ENCODE data around the gene ROCK2.

The ROCK2 gene

GRCh38 chr2:11196246-11196645 lies 148.2 kb downstream of the ROCK2 start:
- H3K9ac ChIP-seq (ENCODE audit: low read length): no peak overlapping the region
- no peak overlapping the region for H3K4me3 ChIP-seq (ENCODE audit: low read length)
- peaks cover 100% of the 10 kb centered on the region for H3K36me3 ChIP-seq (ENCODE audit: control insufficient read depth, insufficient read depth, low read length, severe bottlenecking)
- no peaks in the 10 kb centered on the region for H3K9me3 ChIP-seq (ENCODE audit: control insufficient read depth, low read length)
- H3K4me1 ChIP-seq (ENCODE audit: control insufficient read depth, insufficient read depth, low read length): peaks cover 16% of the 10 kb centered on the region
- no peaks in the 10 kb centered on the region for H3K27me3 ChIP-seq (replicated peaks; ENCODE audit: control insufficient read depth, insufficient read depth, low read length)
- no peak for DNase-seq (ENCODE audit: low read depth)

DNA sequence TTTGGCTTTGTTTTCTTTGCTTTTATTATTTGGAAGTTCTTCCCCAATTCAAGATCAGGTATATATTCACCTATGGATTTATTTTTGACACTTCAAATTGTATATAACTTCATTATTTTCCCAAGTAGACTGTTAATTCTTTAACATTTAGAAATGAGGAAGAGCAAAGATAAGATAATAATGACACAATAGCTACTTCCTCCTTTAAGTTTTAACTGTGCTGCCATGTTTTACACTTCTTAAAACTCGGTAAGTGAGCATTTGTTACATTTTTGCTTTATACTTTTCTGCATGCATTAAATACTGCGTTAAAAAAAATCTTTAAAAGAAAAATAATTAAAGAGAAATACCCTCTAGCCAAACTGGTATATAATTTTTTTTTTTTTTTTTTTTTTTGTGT lies 156.7 kb downstream of the ROCK2 start:
- H3K36me3 ChIP-seq (ENCODE audit: control insufficient read depth, insufficient read depth, low read length, severe bottlenecking): peaks cover 87% of the 10 kb centered on the region
- H3K9me3 ChIP-seq (ENCODE audit: control insufficient read depth, low read length): no peaks in the 10 kb centered on the region
- peaks cover 16% of the 10 kb centered on the region for H3K4me1 ChIP-seq (ENCODE audit: control insufficient read depth, insufficient read depth, low read length)
- no peak overlapping the region for H3K4me3 ChIP-seq (ENCODE audit: low read length)
- H3K9ac ChIP-seq (ENCODE audit: low read length): no peak overlapping the region
- no peaks in the 10 kb centered on the region for H3K27me3 ChIP-seq (replicated peaks; ENCODE audit: control insufficient read depth, insufficient read depth, low read length)
- DNase-seq (ENCODE audit: low read depth): no peak

GRCh38 chr2:11187083-11187619 lies 157.3 kb downstream of the ROCK2 start:
- Histone ChIP-seq H3K36me3 (ENCODE audit: control insufficient read depth, insufficient read depth, low read length, severe bottlenecking) (peaks cover 87% of the 10 kb centered on the region), H3K9ac (ENCODE audit: low read length) (no peak overlapping the region), H3K9me3 (ENCODE audit: control insufficient read depth, low read length) (no peaks in the 10 kb centered on the region), H3K4me3 (ENCODE audit: low read length) (no peak overlapping the region), H3K4me1 (ENCODE audit: control insufficient read depth, insufficient read depth, low read length) (peaks cover 11% of the 10 kb centered on the region), H3K27me3 (replicated peaks; ENCODE audit: control insufficient read depth, insufficient read depth, low read length) (no peaks in the 10 kb centered on the region)
- DNase-seq (ENCODE audit: low read depth): peak; percentile 57

DNA sequence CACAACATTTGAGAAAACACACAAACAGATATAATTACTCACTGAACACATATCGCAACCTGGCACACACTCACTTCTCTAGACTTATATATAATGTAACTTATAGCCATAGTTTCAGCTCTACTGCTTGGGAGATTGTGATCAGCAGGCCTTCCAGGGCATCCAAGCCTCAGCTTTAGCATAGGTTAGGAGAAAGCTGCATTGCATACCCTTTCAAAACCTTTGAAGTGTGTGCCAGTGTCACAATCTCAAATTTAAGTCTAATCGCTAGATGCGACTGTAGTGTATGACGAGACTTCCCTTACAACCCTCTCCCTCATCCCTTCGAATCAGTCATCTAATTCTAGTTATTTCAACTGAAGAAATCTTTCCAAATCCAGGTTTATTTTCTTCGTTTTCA lies 158.3 kb downstream of the ROCK2 start:
- Histone ChIP-seq H3K36me3 (ENCODE audit: control insufficient read depth, insufficient read depth, low read length, severe bottlenecking) (peaks cover 87% of the 10 kb centered on the region), H3K9ac (ENCODE audit: low read length) (no peak overlapping the region), H3K4me3 (ENCODE audit: low read length) (no peak overlapping the region), H3K27me3 (replicated peaks; ENCODE audit: control insufficient read depth, insufficient read depth, low read length) (no peaks in the 10 kb centered on the region), H3K4me1 (ENCODE audit: control insufficient read depth, insufficient read depth, low read length) (peaks cover 11% of the 10 kb centered on the region), H3K9me3 (ENCODE audit: control insufficient read depth, low read length) (no peaks in the 10 kb centered on the region)
- DNase-seq (ENCODE audit: low read depth): no peak

GRCh38 chr2:11182951-11183350 lies 161.5 kb downstream of the ROCK2 start:
- Histone ChIP-seq H3K9ac (ENCODE audit: low read length) (no peak overlapping the region), H3K27me3 (replicated peaks; ENCODE audit: control insufficient read depth, insufficient read depth, low read length) (no peaks in the 10 kb centered on the region), H3K36me3 (ENCODE audit: control insufficient read depth, insufficient read depth, low read length, severe bottlenecking) (peaks cover 90% of the 10 kb centered on the region), H3K4me1 (ENCODE audit: control insufficient read depth, insufficient read depth, low read length) (peaks cover 21% of the 10 kb centered on the region), H3K9me3 (ENCODE audit: control insufficient read depth, low read length) (no peaks in the 10 kb centered on the region), H3K4me3 (ENCODE audit: low read length) (no peak overlapping the region)
- DNase-seq (ENCODE audit: low read depth): no peak

- Histone ChIP-seq H3K36me3 (ENCODE audit: control insufficient read depth, insufficient read depth, low read length, severe bottlenecking) (peaks cover 77% of the 10 kb centered on the region), H3K9ac (ENCODE audit: low read length) (no peak overlapping the region), H3K27me3 (replicated peaks; ENCODE audit: control insufficient read depth, insufficient read depth, low read length) (no peaks in the 10 kb centered on the region), H3K4me3 (ENCODE audit: low read length) (no peak overlapping the region), H3K9me3 (ENCODE audit: control insufficient read depth, low read length) (no peaks in the 10 kb centered on the region), H3K4me1 (ENCODE audit: control insufficient read depth, insufficient read depth, low read length) (peaks cover 14% of the 10 kb centered on the region)
- DNase-seq (ENCODE audit: low read depth): no peak
These were observed 163.8 kb downstream of the ROCK2 start for GRCh38 chr2:11180653-11181052.

DNA sequence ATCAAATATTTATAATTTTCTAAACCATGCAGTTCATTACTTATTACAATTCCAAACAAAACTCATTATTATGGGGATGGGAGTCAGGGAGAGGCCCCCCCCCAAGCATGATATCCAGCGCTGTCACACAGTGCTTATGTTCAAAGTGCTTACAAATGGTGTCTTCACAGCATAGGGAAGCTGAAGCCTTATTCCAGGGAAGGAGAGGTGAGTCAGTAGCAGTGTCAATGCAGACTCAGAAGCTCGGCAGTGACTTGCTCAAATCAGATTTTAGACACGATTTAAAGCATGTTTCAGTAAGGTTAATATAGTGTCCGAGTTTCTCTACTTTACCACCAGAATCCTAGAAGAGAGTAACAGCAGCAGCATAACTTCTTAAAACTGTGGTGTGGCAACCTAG lies 164.5 kb downstream of the ROCK2 start:
- Histone ChIP-seq H3K27me3 (replicated peaks; ENCODE audit: control insufficient read depth, insufficient read depth, low read length) (no peaks in the 10 kb centered on the region), H3K4me1 (ENCODE audit: control insufficient read depth, insufficient read depth, low read length) (peaks cover 22% of the 10 kb centered on the region), H3K4me3 (ENCODE audit: low read length) (no peak overlapping the region), H3K9ac (ENCODE audit: low read length) (no peak overlapping the region), H3K36me3 (ENCODE audit: control insufficient read depth, insufficient read depth, low read length, severe bottlenecking) (peaks cover 80% of the 10 kb centered on the region), H3K9me3 (ENCODE audit: control insufficient read depth, low read length) (no peaks in the 10 kb centered on the region)
- DNase-seq (ENCODE audit: low read depth): no peak

DNA sequence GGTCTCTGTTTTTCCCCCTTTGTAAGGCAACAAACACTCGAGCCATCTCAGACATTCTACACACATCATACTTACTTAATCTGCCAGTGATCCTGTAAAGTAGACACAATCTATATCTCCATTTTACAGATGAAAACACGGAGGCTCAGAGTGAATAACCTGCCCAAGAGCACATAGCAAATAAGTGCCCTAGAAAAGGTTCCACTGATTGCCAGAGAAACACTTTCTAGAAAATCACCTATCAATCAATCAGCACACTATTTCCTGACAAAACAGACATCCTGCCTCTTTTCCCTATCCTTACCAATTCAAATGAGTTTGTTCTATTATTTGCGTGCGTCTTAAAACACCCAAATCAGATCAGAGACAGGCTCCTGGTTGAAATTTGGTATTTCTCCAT lies 165.2 kb downstream of the ROCK2 start:
- no peak for DNase-seq (ENCODE audit: low read depth)
- H3K27me3 ChIP-seq (replicated peaks; ENCODE audit: control insufficient read depth, insufficient read depth, low read length): no peaks in the 10 kb centered on the region
- H3K9me3 ChIP-seq (ENCODE audit: control insufficient read depth, low read length): no peaks in the 10 kb centered on the region
- no peak overlapping the region for H3K9ac ChIP-seq (ENCODE audit: low read length)
- H3K4me3 ChIP-seq (ENCODE audit: low read length): no peak overlapping the region
- H3K4me1 ChIP-seq (ENCODE audit: control insufficient read depth, insufficient read depth, low read length): peaks cover 23% of the 10 kb centered on the region
- peaks cover 75% of the 10 kb centered on the region for H3K36me3 ChIP-seq (ENCODE audit: control insufficient read depth, insufficient read depth, low read length, severe bottlenecking)

DNA sequence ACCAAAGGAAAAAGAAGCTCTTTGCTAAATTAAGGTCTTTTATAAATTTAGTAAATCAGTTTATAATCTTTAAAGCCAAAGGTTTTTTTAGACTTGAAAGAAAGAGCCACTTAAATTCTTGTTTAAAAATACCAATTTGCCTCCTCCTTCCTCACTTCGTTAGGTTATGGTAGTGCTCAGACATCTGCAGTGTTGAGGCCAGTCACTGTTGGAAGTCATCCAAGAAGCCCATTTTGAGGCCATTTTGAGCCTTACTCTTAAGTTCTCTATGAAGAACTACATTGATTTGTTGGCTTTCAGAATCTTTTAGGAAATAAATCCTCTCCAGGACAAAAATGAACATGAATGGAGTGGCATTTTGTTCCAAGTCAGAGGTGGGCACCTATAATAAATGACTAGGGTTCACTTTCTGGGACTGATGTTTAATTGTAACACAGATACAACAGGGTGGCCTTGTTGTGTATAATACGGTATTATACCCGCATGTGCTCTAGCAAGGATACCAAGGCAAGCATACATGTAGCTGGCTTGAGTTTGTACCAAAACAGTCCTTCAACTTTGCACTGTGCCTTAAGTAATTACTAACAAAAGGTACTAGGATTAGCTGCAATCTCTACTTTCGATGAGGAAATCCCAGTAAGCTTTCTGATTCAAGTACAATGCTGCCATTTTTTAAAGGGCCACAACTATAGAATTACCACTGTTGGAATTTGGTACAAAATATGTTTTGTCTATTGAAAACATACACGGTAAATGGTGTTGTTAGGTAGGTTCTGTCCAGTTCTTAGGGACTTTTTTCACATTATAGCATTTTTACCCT lies 166.4 kb downstream of the ROCK2 start:
- DNase-seq (ENCODE audit: low read depth): no peak
- H3K36me3 ChIP-seq (ENCODE audit: control insufficient read depth, insufficient read depth, low read length, severe bottlenecking): peaks cover 64% of the 10 kb centered on the region
- peaks cover 23% of the 10 kb centered on the region for H3K4me1 ChIP-seq (ENCODE audit: control insufficient read depth, insufficient read depth, low read length)
- H3K4me3 ChIP-seq (ENCODE audit: low read length): no peak overlapping the region
- H3K9me3 ChIP-seq (ENCODE audit: control insufficient read depth, low read length): no peaks in the 10 kb centered on the region
- H3K9ac ChIP-seq (ENCODE audit: low read length): no peak overlapping the region
- no peaks in the 10 kb centered on the region for H3K27me3 ChIP-seq (replicated peaks; ENCODE audit: control insufficient read depth, insufficient read depth, low read length)

DNA sequence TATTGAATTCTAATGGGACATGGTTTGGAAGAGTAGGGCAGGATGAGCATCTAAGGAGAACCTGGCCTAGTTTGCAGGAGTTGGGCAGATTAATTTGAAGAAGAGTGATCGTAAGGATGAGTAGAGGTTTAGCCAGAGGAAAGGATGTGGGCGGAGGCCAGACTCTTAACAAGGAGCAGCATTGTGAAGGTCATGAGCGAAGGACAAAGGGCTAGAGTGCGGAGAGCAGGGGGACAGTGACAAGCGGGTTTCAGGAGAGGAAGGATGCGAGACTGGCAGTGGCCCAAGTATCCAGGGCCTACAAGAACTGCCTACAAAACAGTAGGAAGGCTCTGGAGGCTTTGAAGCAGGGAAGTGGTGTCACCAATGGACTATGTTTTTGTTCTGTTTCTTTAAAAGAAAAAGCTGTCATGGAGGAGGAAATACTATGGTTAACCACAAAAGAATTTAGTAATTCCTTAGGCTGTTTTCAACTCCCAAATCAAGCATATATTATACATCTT lies 169.1 kb downstream of the ROCK2 start:
- H3K36me3 ChIP-seq (ENCODE audit: control insufficient read depth, insufficient read depth, low read length, severe bottlenecking): peaks cover 39% of the 10 kb centered on the region
- peaks cover 23% of the 10 kb centered on the region for H3K4me1 ChIP-seq (ENCODE audit: control insufficient read depth, insufficient read depth, low read length)
- no peaks in the 10 kb centered on the region for H3K27me3 ChIP-seq (replicated peaks; ENCODE audit: control insufficient read depth, insufficient read depth, low read length)
- H3K9me3 ChIP-seq (ENCODE audit: control insufficient read depth, low read length): no peaks in the 10 kb centered on the region
- no peak overlapping the region for H3K4me3 ChIP-seq (ENCODE audit: low read length)
- no peak overlapping the region for H3K9ac ChIP-seq (ENCODE audit: low read length)
- peak; percentile 36 for DNase-seq (ENCODE audit: low read depth)

GRCh38 chr2:11174222-11174621 lies 170.2 kb downstream of the ROCK2 start:
- Histone ChIP-seq H3K36me3 (ENCODE audit: control insufficient read depth, insufficient read depth, low read length, severe bottlenecking) (peaks cover 29% of the 10 kb centered on the region), H3K9me3 (ENCODE audit: control insufficient read depth, low read length) (no peaks in the 10 kb centered on the region), H3K4me1 (ENCODE audit: control insufficient read depth, insufficient read depth, low read length) (peaks cover 26% of the 10 kb centered on the region), H3K9ac (ENCODE audit: low read length) (no peak overlapping the region), H3K4me3 (ENCODE audit: low read length) (no peak overlapping the region), H3K27me3 (replicated peaks; ENCODE audit: control insufficient read depth, insufficient read depth, low read length) (no peaks in the 10 kb centered on the region)
- no peak for DNase-seq (ENCODE audit: low read depth)
